HepG2 (cell line): ENCODE measurements around the gene SLC6A9. TPM values are rescaled to one million over a fixed set of nuclear protein-coding genes. Genes with fewer than 3 reads are reported as not detected.

ENCODE experiments used
- ATAC-seq: fragments of 200-7000 bp; cut with Tn5 transposase; 3 replicates; pipeline ENCODE4 v1.9.1; 2020; ENCODE audit warnings: mild to moderate bottlenecking, moderate library complexity
- BruUV-seq: library from RNA; stranded (reverse); fragments of 400-500 nt; replicated peaks from 2 replicates; lab custom pipeline; 2021; lab: Mats Ljungman, UMichigan
- CTCF ChIA-PET: fragments of 300-600 bp; formaldehyde crosslinking; extraction: SDS; loops from one replicate; lab custom pipeline; 2021; ENCODE audit warnings: low total read pairs, inconsistent platforms, low intra/inter-chr PET ratio; lab: Yijun Ruan, JAX
- POLR2A ChIA-PET: fragments of 350-600 bp; sonication (Branson Sonifier 250); formaldehyde crosslinking; loops from one replicate; lab custom pipeline; 2020; ENCODE audit warnings: antibody characterized with exemption, inconsistent platforms; lab: Yijun Ruan, JAX
- DNase-seq: peaks from one replicate; pipeline ENCODE4 v3.0.0-alpha.2; 2015; ENCODE audit warnings: low spot score
- FAIRE-seq: peaks from 3 replicates; lab custom pipeline; 2011; peaks lifted over from hg19 to GRCh38; lab: Jason Lieb, UNC
- H2AFZ ChIP-seq: one replicate; pipeline ENCODE4 v1.6.1; 2011; ENCODE audit warnings: low read length, inconsistent platforms
- H3K27ac ChIP-seq: fragments of 300-600 bp; 3 replicates; pipeline ENCODE4 v1.8.0; 2011; ENCODE audit warnings: mixed run types, mild to moderate bottlenecking, mixed read lengths, low read length, inconsistent platforms; ENCODE audit not compliant: insufficient read depth; ENCODE audit errors: extremely low read length
- H3K27me3 ChIP-seq, 2 experiments: fragments of 200-600 bp in 1 of 2; 2 replicates in 1 of 2; 3 replicates in 1 of 2; pipeline versions ENCODE4 v1.6.0 to v1.8.0; 2011; ENCODE audit warnings: low read length in 2 of 2, mild to moderate bottlenecking in 2 of 2, moderate library complexity in 2 of 2, inconsistent platforms in 1 of 2; ENCODE audit not compliant: insufficient read depth in 2 of 2, control insufficient read depth in 1 of 2
- H3K36me3 ChIP-seq, 2 experiments: fragments of 200-600 bp in 1 of 2; replicated peaks in 1 of 2; 2 replicates in 1 of 2; 3 replicates in 1 of 2; pipeline versions ENCODE4 v1.5.1 to v1.8.0; 2011; ENCODE audit warnings: low read length in 2 of 2, inconsistent platforms in 1 of 2; ENCODE audit not compliant: insufficient read depth in 2 of 2, control insufficient read depth in 1 of 2
- H3K4me1 ChIP-seq: 2 replicates; pipeline ENCODE4 v1.5.1; 2012; ENCODE audit warnings: low read length, inconsistent platforms; ENCODE audit not compliant: insufficient read depth
- H3K4me2 ChIP-seq: 2 replicates; pipeline ENCODE4 v1.6.0; 2011; ENCODE audit warnings: low read depth, low read length, inconsistent platforms
- H3K4me3 ChIP-seq, 3 experiments: fragments of 200-600 bp in 1 of 3; sonication (generic), shearing (Covaris generic) in 1 of 3; replicated peaks in 1 of 3; 2 replicates each; pipeline ENCODE4 v1.5.1; 2011 to 2016; ENCODE audit warnings: low read length in 3 of 3, inconsistent platforms in 2 of 3, low read depth in 2 of 3, mild to moderate bottlenecking in 2 of 3, control low read depth in 1 of 3, mixed read lengths in 1 of 3; ENCODE audit not compliant: insufficient read depth in 1 of 3
- H3K79me2 ChIP-seq: one replicate; pipeline ENCODE4 v1.6.1; 2011; ENCODE audit warnings: low read length, inconsistent platforms; ENCODE audit not compliant: insufficient read depth
- H3K9ac ChIP-seq: 2 replicates; pipeline ENCODE4 v1.6.0; 2011; ENCODE audit warnings: mild to moderate bottlenecking, low read depth, low read length, inconsistent platforms; ENCODE audit not compliant: insufficient read depth
- H3K9me3 ChIP-seq: 2 replicates; pipeline ENCODE4 v1.5.1; 2012; ENCODE audit warnings: mild to moderate bottlenecking, low read length
- H4K20me1 ChIP-seq: 2 replicates; pipeline ENCODE4 v1.6.0; 2011; ENCODE audit warnings: inconsistent platforms, mild to moderate bottlenecking, low read length, moderate library complexity; ENCODE audit not compliant: insufficient read depth
- ASH2L ChIP-seq: fragments of 300-600, 200-600 bp; sonication (generic); IDR thresholded peaks from 2 replicates; pipeline ENCODE4 v1.7.0; 2017; ENCODE audit warnings: low read depth, mild to moderate bottlenecking, moderate library complexity, mixed read lengths, low read length; ENCODE audit not compliant: insufficient read length
- BORCS8-MEF2B ChIP-seq: sonication (generic); formaldehyde crosslinking; IDR thresholded peaks from 2 replicates; pipeline ENCODE4 v1.8.0; 2022; ENCODE audit warnings: mild to moderate bottlenecking, missing genetic modification reagents
- CHCHD3 ChIP-seq: sonication (generic); formaldehyde crosslinking; IDR thresholded peaks from 2 replicates; pipeline ENCODE4 v1.8.0; 2022; ENCODE audit warnings: mild to moderate bottlenecking, missing genetic modification reagents, moderate library complexity
- EED ChIP-seq: sonication (generic); formaldehyde crosslinking; IDR thresholded peaks from 2 replicates; pipeline ENCODE4 v1.5.0; 2020; ENCODE audit warnings: mild to moderate bottlenecking, missing genetic modification reagents
- EP300 ChIP-seq, 3 experiments: sonication (generic) in 1 of 3; formaldehyde crosslinking in 1 of 3; IDR thresholded peaks; 2 replicates each; pipeline versions ENCODE4 v1.5.1 to v1.6.1; 2011 to 2020; ENCODE audit warnings: low read depth in 2 of 3, low read length in 2 of 3, borderline replicate concordance in 1 of 3, improper control_type of control experiment in 1 of 3, mild to moderate bottlenecking in 1 of 3, missing genetic modification reagents in 1 of 3, moderate library complexity in 1 of 3
- GATA4 ChIP-seq: sonication (generic); IDR thresholded peaks from 2 replicates; pipeline ENCODE4 v1.6.1; 2016; ENCODE audit warnings: antibody characterized with exemption, low read depth, borderline replicate concordance
- ISL2 ChIP-seq: sonication (generic); formaldehyde crosslinking; IDR thresholded peaks from 2 replicates; pipeline ENCODE4 v1.5.0; 2020; ENCODE audit warnings: missing genetic modification reagents
- MBNL3 ChIP-seq: fragments of 250-450 bp; sonication (Bioruptor Pico); conservative IDR thresholded peaks from 2 replicates; pipeline ENCODE4 v1.8.0; 2022; ENCODE audit warnings: mild to moderate bottlenecking, inconsistent platforms
- RARG ChIP-seq: sonication (generic); formaldehyde crosslinking; IDR thresholded peaks from 2 replicates; pipeline ENCODE4 v1.4.0; 2020; ENCODE audit warnings: low read depth, mild to moderate bottlenecking, missing genetic modification reagents
- RBM22 ChIP-seq: fragments of 200-400 bp; formaldehyde crosslinking; optimal IDR thresholded peaks from 2 replicates; pipeline ENCODE3; 2017; ENCODE audit warnings: mild to moderate bottlenecking, low read length, moderate library complexity
- ZFP62 ChIP-seq: sonication (generic); formaldehyde crosslinking; IDR thresholded peaks from 2 replicates; pipeline ENCODE4 v1.4.0; 2020; ENCODE audit warnings: missing genetic modification reagents
- ZNF281 ChIP-seq: sonication (generic); formaldehyde crosslinking; IDR thresholded peaks from 2 replicates; pipeline ENCODE4 v1.4.0; 2020; ENCODE audit warnings: missing genetic modification reagents, borderline replicate concordance
- ZNF496 ChIP-seq: sonication (generic); formaldehyde crosslinking; IDR thresholded peaks from 2 replicates; pipeline ENCODE4 v1.8.1; 2023; ENCODE audit warnings: mild to moderate bottlenecking, moderate library complexity, missing genetic modification reagents; ENCODE audit not compliant: insufficient replicate concordance
- ZNF552 ChIP-seq: sonication (generic); formaldehyde crosslinking; IDR thresholded peaks from 2 replicates; pipeline ENCODE4 v1.9.0; 2022; ENCODE audit warnings: missing genetic modification reagents, mild to moderate bottlenecking, borderline replicate concordance
- ZNF691 ChIP-seq: sonication (generic); formaldehyde crosslinking; IDR thresholded peaks from 2 replicates; pipeline ENCODE4 v1.4.0; 2020; ENCODE audit warnings: missing genetic modification reagents, low read depth, mild to moderate bottlenecking, borderline replicate concordance
- WGBS: methylation state at CpG from one replicate; pipeline ENCODE4 v1.1.6; 2017; ENCODE audit warnings: low lambda C conversion rate; 5-methylcytosine and 5-hydroxymethylcytosine counted together
- in situ Hi-C: cut with HindIII; loops from 2 replicates; pipeline ENCODE4 v1.10.0; 2017; ENCODE audit warnings: low pct_unique_long_range_greater_than_20kb; ENCODE audit not compliant: extremely low pct_ligation_motif_present
- intact Hi-C: fragments of 100-400 bp; cut with micrococcal nuclease; formaldehyde crosslinking; loops from one replicate; pipeline ENCODE4 v1.10.0; 2022; ENCODE audit not compliant: unreplicated experiment
- polyA plus RNA-seq, 8 experiments: library from polyadenylated mRNA; depleted of rRNA in 3 of 8; stranded (reverse) in 7 of 8; unstranded in 1 of 8; fragments of >200 nt; fragmentation: Illumina TruSeq in 4 of 8; extraction: Trizol in 4 of 8; gene quantifications; 2 replicates each; pipeline versions ENCODE4 v1.2.1 to v1.2.3, GENCODE V29; 2011 to 2016; ENCODE audit warnings: low read depth in 4 of 8, missing spikeins in 1 of 8, mixed read lengths in 1 of 8; ENCODE audit not compliant: insufficient read depth in 1 of 8
- total RNA-seq, 5 experiments: library from RNA; depleted of rRNA; stranded (reverse); fragments of >200 nt; fragmentation: Illumina TruSeq; extraction: Trizol; gene quantifications; 2 replicates each; pipeline ENCODE4 v1.2.3, GENCODE V29; 2016; ENCODE audit warnings: low read depth in 1 of 5

SLC6A9 gene
- total and polyA plus RNA-seq, 2 of the 13 experiments (the other 11 are each of a cell fraction or from before 2014, with no cell fraction given) = 8.5 to 9.9 TPM

- Histone ChIP-seq H3K4me2 (no peak overlapping the region), H3K9me3 (no peaks in the 10 kb centered on the region), H3K4me3 (no peak overlapping the region), H4K20me1 (no peaks in the 10 kb centered on the region), H3K36me3 (peaks cover 5 to 8% of the 10 kb centered on the region in 2 experiments; a peak in 4 of 5 replicates), H3K79me2 (no peaks in the 10 kb centered on the region), H3K27me3 (no peaks in the 10 kb centered on the region), H3K27ac (no peak overlapping the region), H3K9ac (no peak overlapping the region), H2AFZ (no peak overlapping the region), H3K4me1 (no peaks in the 10 kb centered on the region)
- in situ Hi-C loops = no loop called here
- POLR2A ChIA-PET = interaction anchor here (0.6 kb wide), 1 partner anchor 30 kb away, joined by 3 read pairs; no protein-coding TSS in a partner anchor
- 89% methylated on average over 5 of the region's 5 CpGs for WGBS
- no peak for FAIRE-seq
- CTCF ChIA-PET = no interaction called here
- DNase-seq = no peak
- TF ChIP-seq RARG (no peak), MBNL3 (CRISPR knock-in tag) (no peak), BORCS8-MEF2B (CRISPR knock-in tag) (no peak), ZFP62 (CRISPR knock-in tag) (no peak), CHCHD3 (no peak), ASH2L (no peak), ZNF496 (no peak), ZNF691 (CRISPR knock-in tag) (no peak), EED (no peak), GATA4 (no peak), ZNF281 (CRISPR knock-in tag) (no peak), ZNF552 (no peak), ISL2 (CRISPR knock-in tag) (no peak), RBM22 (no peak), EP300 (IDR thresholded peaks at IDR 0.05; ENCODE audit: low read depth in 2 of 2, low read length in 2 of 2) (no peak), EP300 (CRISPR knock-in tag; IDR thresholded peaks at IDR 0.05; ENCODE audit: borderline replicate concordance) (no peak)
- intact Hi-C loops = no loop called here
- BruUV-seq = no TSS peak
- ATAC-seq = no peak
Measured at GRCh38 chr1:43963890-43964289, 67.4 kb downstream of the SLC6A9 start.
